Endometrial microvascular endothelial cells (primary cell): ENCODE results near the gene FOXP2. TPM values are rescaled to one million over a fixed set of nuclear protein-coding genes. Genes with fewer than 3 reads are reported as not detected.

Experiments
- in situ Hi-C: cut with HindIII; loops from 2 replicates; pipeline ENCODE4 v1.10.0; 2017; ENCODE audit warnings: low sequenced_read_pairs, low pct_unique_long_range_greater_than_20kb; ENCODE audit errors: inconsistent ontology term
- total RNA-seq: library from RNA; depleted of rRNA; stranded (reverse); fragments of >200 nt; gene quantifications from one replicate; pipeline ENCODE4 v1.2.3, GENCODE V29; 2015; ENCODE audit errors: inconsistent ontology term

FOXP2 gene
- total RNA-seq, 1 donor from 2014 or later = under 0.01 TPM

DNA sequence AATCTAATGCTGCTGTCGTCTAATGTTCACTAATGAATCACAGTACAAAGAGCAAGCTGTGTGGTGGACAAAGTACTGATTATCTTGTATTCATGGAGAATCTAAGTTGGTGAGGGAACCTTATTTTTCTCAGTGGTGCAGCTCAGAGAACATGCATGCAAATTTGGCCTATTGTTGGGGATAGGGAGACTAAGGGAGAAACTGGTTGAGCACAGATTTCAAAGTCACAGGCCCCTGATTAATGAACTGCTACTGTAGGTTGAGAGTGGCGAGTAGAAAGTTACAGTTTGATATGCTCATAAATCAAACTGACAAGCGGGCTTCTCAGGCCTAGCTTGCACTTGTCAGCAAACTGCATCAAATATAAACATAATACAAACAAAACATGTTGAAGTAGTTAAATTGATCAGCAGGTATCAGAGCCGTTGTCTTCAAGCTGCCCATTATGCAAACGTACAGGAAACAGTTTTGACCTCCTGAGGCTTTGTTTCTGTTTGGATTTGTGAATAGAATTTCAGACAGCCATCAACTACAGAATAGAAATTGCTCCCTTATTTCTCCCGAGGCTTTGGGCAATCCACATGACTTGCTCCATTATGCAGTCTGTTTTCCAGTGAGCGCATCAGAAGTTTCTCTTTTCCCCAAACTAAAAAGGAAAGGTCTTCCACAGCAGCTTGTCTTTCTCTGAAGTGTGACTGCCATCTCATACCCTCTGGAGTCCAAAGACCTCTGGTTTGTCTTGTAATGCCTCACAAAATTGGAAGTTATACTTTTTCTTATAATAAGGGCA is 215.8 kb downstream of the FOXP2 start:
- in situ Hi-C loops = no loop called here

GRCh38 chr7:114631249-114631822 is 216.7 kb downstream of the FOXP2 start:
- in situ Hi-C loops = no loop called here

- in situ Hi-C loops = no loop called here
These were observed 224.8 kb downstream of the FOXP2 start for GRCh38 chr7:114639451-114639850.

DNA sequence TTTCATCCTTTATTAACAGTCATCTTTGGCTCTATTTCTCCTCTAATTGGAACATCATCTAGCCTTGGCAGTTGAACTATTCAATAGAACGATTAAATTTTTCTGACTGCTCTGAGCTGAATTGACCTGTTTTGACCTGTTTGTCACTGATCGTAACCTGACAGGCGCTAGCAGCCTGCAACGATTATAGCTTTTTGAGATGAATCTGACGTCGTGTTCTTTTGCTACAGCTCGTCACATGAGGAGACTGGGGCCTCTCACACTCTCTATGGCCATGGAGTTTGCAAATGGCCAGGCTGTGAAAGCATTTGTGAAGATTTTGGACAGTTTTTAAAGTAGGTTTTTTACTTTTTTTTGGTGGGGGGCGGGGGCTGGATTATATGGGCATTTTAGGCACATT is 229.8 kb downstream of the FOXP2 start:
- in situ Hi-C loops = no loop called here

DNA sequence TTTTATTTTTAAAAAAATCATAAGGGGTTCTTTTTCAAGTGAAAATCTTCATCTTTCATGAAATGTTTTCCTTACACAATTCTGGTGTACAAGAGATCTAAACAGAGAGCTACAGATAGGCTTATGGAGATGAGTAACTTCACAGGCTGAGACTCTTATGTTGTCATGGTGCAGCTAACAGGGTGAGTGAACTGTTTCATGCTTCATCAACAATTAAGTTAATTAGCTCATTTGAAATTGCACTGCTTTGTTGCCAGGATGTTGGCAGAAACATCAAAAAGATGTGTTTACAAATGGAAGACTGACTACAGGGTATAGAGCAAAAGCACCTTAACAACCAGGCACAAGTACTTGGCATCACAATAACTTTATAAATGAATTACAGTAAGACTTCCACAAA is 230.8 kb downstream of the FOXP2 start:
- in situ Hi-C loops = no loop called here

DNA sequence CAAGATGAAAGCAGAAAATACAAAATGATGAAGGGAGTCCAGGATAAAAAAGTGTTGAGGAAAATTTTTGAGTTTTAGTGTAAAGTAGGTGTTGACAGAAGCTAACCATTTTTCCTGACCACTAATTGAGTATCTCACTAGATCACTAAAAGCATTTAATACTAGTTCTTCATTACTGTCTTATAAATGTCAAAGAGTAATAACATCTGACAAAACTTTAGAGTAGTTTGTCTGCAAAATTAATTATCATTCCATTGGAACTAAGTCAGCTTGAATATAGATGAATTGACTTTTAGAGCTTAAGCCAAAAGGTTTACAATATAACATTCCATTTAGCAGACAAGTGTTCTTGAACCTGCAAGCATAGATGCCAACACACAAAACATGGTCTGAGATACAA is 232.9 kb downstream of the FOXP2 start:
- in situ Hi-C loops = no loop called here

- in situ Hi-C loops = no loop called here
These were observed 233.5 kb downstream of the FOXP2 start for GRCh38 chr7:114648117-114648516.

- in situ Hi-C loops = no loop called here
These were observed 234.1 kb downstream of the FOXP2 start for GRCh38 chr7:114648680-114649079.

- in situ Hi-C loops = no loop called here
These were observed 235.1 kb downstream of the FOXP2 start for GRCh38 chr7:114649689-114650088.

GRCh38 chr7:114650491-114650890 is 235.9 kb downstream of the FOXP2 start:
- in situ Hi-C loops = no loop called here

DNA sequence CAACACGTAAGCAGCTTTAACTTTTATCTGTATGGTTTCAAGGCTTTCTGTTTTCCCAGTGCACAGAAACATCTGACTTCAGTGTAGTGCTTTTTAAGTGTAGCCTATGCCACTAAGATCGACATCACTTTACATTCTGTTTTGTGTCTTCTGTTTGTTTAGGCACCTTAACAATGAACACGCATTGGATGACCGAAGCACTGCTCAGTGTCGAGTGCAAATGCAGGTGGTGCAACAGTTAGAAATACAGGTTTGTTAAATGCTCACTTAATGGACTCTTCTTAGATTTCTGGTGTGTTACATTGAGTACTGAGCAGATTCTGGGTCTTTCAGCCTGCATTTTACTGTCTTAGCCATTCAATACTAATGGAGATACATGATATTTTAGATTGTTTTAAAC is 237.4 kb downstream of the FOXP2 start:
- in situ Hi-C loops = no loop called here

- in situ Hi-C loops = no loop called here
These were observed 238.9 kb downstream of the FOXP2 start for GRCh38 chr7:114653364-114654088.

DNA sequence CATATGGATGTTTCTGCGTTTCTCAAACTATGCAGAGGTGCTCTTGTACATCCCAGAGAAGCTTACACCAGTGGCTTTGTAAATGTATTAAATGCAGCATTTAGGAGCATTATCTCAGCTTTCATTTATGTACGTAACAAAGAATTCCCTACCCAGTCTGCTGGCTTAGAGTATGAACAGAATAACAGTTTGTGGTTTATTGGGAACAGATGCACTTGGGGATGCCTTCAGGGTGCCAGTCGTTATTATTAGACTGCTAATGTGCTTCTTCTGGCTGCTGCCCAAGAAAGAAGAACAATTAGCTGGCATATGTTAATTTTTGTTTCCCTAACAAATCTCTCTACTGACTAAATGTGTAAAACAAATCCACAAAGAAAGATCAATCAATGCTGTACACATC is 241.9 kb downstream of the FOXP2 start:
- in situ Hi-C loops = no loop called here

GRCh38 chr7:114657279-114657678 is 242.7 kb downstream of the FOXP2 start:
- in situ Hi-C loops = no loop called here

GRCh38 chr7:114658216-114658615 is 243.6 kb downstream of the FOXP2 start:
- in situ Hi-C loops = no loop called here

DNA sequence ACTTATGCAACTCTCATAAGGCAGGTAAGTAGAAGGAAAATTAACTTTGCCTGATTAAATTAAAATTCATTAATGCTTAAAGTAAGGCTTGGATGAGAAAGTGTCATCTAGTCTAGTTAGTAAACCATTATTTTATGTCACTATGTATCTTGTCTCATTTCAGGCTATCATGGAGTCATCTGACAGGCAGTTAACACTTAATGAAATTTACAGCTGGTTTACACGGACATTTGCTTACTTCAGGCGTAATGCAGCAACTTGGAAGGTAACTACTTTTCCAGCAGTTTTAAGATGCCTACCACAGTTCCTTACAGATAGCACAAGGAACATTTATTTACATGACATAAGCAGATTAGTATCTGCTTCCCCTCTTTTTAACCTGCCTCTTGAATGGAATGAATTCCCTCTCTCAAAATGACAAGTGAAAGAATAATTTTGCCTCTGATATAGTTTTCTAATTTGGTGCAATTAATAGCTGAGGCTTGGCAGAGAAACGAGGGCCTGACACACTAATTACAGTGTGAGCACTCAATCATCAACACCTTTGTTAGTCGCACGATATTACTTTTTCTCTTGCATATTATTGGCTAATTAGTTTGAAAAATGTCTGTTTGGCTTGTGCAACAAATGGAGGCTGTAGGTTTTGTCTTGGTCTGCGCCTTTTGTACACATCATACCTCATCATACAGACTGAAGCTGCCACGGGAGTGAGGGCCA is 245.0 kb downstream of the FOXP2 start:
- in situ Hi-C loops = no loop called here

DNA sequence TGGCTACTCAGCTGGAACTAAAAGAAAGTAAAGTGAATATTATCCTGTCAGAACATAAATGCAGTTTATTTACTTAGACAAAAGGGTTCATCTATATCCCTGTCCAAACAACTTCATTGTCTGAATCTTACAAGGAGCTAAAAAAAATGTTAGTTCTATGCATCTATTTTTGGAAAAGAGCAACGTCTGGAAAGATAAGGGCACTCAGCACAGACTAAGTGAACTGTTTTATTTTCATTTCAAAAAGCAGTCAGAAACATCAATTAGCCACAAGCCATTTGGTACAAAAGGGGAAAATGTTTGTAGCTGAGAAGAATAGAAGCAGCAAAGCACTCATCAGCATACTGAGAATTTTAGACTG is 245.5 kb downstream of the FOXP2 start:
- in situ Hi-C loops = no loop called here

GRCh38 chr7:114660753-114661152 is 246.1 kb downstream of the FOXP2 start:
- in situ Hi-C loops = no loop called here

- in situ Hi-C loops = no loop called here
These were observed 247.5 kb downstream of the FOXP2 start for GRCh38 chr7:114662002-114662677.
